Kidney tubule cell (primary cell): ENCODE results near the gene TRIM6.
"Not testable (repeated sequence)": the region's sequence is repeated elsewhere in the genome, so short reads cannot be mapped to it uniquely, and the experiment has no call there.

Source experiments
- DNase-seq: peaks from one replicate; pipeline ENCODE4 v3.0.0-alpha.2; 2018; ENCODE audit warnings: low spot score

Gene TRIM6

DNA sequence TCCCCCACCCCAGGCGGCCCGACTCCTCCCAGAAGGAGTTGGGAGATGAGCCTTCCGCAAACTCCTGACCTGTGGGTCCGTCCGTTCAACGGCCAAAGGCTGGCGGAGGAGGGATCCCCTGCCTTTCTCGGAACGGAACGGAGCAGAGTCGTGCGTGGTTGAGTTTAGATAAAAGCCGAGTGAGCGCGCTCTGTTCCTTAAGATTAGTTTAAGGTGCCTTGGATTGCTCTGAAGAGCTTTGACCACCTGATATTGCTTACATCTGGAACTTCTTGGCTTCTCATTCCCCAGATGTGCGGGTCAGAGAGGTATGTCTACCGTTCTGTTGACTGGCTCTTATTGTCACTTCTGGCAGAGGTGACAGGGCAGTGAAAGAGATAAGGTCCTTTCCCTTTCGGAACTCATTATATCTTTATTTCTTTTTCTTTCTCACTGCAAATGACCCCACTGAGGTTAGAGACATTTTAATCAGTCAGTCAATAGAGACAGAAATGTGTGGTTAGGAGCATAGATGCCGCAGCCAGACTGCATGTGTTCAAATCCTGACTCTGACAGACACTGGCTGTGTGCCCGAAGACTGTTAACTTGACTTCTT, at the start of gene TRIM6:
Gene TRIM6, plus strand, starts transcription at position 31 of the 595 bp plus-strand sequence. Its CDS starts 261 bp downstream, at position 292.
- DNase-seq = peak; percentile 77

GRCh38 chr11:5547982-5548381, 48.5 kb upstream of the TRIM6 start:
- no peak for DNase-seq

DNA sequence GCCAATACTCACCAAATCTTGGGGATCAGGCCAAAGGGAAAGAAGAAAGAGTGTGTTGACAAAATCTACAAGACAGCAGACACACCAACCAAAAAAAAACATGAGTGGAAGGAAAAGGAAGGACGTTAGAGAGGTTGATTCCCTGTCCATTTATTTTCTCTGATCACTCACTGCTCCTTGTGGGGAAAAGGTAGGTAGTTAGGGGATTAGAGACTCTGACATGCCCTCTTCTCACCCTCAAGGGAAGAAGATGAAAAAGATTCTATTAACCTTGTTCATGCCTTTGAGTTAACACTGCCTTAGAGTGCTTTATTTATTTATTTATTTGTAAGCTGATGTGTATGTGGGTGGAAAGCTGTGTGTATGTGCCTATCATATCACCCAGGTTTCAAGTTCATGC, 48.0 kb upstream of the TRIM6 start, which contains the start of gene OR52H1:
Gene OR52H1, minus strand, starts transcription at position 101 of the 400 bp plus-strand sequence. CDS start 3,035 bp downstream, outside the sequence.
- DNase-seq = no peak

DNA sequence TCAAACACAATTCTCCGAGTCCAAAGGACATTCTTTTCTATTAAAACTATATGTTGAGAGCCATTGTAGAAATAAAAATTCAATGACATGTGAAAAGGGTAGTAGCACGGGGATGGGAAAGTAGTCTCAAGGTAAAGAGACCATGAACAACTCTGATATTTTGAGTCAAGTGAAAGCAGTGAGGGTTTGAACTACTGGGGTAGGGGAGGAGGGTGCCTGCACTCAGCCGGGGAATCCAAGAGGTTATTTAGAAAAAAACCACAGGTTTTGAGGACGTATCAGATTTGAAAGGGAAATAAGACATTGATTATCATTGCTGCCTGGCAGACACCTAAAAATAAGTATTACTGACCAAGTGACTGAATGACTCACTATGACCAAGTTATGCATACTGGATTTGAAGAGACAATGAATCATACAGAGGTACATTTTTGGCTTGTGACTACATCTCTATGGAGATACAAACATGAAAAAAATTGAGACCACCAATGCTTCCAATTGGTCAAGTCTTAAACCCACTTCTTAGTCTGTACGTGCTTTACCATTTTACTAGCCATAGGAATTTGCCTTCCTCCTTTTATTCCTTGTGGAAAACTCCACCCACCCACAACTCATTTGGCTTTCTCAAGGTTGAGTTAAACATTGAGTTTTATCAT, 45.9 kb upstream of the TRIM6 start:
- peak; percentile 94 for DNase-seq

DNA sequence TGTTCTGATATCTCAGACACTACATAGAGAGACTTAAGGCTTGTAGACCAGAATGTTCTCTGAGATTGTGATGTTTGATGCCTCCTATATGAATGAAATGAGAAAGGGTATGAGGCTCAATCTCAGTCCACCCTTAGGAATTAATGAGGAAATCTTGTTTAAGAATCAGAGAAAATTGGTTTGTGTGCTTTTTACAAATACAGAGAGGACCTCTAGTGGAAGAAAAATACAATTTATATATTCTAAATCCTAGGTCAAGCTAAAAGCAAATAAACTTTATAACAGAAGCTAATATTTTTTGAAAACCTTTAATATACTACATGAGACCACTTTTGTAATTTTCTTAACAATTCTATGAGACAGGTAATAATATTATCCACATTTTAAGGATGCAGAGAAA, 43.1 kb upstream of the TRIM6 start:
- DNase-seq = no peak

DNA sequence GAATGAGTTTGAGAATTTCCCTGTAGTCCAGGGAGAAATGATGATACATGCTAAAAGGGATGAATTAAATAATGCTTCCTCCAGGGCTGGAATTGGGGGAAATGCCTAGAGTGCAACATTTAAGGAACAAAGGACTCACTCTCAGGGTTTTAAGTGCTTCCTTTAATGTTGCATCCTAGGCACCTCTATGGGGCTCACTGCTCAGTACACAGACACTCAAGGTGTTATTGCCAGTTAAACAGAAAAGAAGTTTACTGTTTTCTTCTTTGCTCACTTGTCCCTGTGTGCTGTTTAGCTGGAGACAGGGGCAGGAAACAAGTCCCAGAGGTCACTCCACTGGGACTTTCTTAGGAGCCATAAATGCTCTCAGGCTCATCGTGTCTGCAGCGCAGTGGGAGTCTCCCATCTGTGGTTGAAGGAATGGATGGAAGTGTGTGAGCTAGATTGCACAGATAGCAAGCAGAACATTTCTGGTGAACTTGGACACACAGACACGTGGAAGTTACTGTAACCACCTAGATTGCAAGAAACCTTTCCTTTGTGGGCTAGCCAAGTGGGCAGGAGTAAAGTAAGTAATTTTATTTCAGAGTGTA, 39.7 kb upstream of the TRIM6 start:
- DNase-seq = no peak

DNA sequence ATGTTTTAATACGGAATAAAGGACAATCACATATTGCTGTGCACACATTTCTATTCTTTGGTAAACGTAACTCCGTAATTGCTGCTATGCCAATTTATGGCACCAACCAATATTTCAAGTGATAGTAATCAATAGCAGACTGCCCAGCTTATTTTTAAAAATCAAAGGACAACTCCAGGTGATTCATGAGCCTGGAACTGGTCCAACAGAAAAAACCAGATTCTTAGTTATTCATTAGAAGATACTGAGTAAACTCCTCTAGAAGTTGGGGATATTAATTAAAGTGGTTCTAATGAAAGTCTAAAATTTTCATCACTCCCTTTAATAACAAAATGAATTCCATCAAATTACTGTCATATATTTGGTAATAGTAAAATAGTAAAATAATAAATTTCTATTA, 38.7 kb upstream of the TRIM6 start:
- DNase-seq = peak; percentile 55

DNA sequence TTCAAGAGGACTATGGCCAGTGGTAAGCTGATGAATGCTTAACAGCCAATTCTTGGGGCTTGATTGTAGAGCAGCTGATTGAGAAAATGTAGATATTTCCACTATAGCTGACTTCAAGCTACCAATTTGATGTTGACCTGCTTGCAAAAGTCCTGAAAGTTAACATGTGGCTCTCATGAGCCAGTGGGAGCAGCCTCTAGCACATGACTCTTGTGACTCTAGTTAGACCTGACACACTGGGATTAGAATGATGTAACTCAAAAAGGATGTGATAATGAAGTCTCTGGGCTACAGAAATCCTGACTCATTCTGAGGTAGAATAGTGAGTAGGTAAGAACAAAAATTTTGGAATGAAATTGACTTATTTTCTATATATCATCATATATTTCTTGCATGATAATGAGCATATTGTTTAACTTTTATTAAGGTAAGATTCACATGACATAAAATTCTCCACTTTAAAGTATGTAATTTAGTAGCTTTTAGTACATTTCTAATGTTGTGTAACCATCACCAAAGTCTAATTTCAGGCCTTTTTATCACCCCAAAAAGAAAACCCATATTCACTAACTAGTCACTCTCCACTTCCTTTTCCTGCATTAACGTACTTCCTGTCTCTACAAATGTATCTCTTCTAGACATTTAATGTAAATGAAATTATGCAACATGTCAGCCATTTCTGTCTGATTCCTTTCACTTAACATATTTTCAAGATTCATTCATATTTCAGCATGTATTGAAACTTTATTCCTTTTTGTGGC, 32.0 kb upstream of the TRIM6 start:
- DNase-seq = peak; percentile 86

DNA sequence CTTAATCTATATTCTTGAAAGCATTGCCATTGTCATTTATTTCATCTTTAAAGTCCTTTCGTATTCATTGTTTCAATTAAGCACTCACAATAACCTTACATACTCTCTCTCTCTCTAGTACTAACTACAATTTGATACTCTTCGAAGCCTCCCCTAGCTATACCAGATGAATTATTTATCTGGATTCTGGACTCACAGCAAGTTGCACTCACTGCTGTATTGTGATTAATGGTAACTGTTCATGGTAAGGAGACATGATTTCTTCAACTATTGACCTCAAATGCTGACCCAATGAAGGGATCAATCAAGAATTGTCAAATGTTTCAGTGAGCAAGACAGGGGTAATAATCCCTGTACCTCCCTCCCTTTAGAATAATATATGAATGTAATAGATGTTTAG, 21.8 kb upstream of the TRIM6 start:
- DNase-seq = no peak

DNA sequence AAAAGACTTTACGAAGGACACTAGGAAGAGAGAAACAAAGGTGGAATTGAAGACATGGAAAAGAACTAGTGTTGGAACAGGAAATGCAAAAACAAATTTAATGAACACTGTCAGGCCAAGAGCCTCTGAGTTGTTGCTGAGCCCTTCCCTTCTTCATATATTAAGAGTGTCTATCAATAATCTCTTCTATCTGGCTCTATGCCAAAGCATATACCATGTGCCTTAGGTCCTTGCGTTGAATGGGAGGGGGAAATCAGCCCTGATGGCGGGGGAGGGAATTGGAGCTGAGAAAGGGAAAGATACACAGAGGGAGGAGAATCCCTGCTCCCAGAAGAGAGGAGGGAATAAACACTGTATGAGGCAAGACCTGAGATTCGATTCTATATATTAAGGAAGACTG, 21.3 kb upstream of the TRIM6 start:
- DNase-seq = no peak

- no peak for DNase-seq
Measured at GRCh38 chr11:5577101-5577500, 19.3 kb upstream of the TRIM6 start.

GRCh38 chr11:5580577-5580976, 15.9 kb upstream of the TRIM6 start, which contains the start of gene OR52B6:
OR52B6 (plus strand) TSS chr11:5580877; CDS start chr11:5580877, 0 bp downstream.
- no peak for DNase-seq

GRCh38 chr11:5581014-5581413, 15.4 kb upstream of the TRIM6 start:
- no peak for DNase-seq

DNA sequence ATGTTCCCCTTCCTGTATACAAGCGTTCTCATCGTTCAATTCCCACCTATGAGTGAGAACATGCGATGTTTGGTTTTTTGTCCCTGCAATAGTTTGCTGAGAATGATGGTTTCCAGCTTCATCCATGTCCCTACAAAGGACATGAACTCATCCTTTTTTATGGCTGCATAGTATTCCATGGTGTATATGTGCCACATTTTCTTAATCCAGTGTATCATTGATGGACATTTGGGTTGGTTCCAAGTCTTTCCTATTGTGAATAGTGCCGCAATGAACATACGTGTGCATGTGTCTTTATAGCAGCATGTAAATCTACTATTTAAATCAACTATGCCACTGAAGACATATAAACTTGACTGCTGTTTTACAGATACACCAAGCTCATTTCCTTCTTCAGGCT, 12.0 kb upstream of the TRIM6 start:
- not testable (repeated sequence) for DNase-seq

DNA sequence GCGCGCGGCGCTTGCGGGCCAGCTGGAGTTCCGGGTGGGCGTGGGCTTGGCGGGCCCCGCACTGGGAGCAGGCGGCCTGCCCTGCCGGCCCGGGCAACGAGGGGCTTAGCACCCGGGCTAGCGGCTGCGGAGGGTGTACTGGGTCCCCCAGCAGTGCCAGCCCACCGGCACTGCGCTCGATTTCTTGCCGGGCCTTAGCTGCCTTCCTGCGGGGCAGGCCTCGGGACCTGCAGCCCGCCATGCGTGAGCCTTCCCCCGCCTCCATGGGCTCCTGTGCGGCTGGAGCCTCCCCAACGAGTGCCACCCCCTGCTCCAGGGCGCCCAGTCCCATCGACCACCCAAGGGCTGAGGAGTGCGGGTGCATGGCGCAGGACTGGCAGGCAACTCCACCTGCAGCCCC, 6.5 kb upstream of the TRIM6 start:
- DNase-seq = not testable (repeated sequence)

DNA sequence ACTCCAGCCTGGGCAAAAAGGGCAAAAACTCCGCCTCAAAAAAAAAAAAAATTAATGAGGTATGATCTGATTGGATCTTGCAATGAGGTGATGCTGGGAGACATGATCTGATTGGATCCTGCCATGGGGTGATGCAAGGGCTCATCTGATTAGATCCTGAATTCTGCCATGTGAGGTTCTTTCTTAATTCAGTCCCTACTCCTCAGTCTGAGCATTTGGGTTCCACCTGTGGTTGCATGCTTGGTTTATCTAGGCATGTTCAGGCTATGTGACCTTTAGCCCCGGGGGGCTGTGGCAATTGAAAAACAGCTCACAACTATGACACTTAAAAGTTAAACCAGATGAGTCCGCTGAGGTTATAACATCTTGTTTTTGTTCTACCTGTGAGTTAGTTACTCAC, 4.8 kb upstream of the TRIM6 start:
- peak; percentile 79 for DNase-seq

- DNase-seq = no peak
Measured at GRCh38 chr11:5592615-5593014, 3.8 kb upstream of the TRIM6 start.

- no peak for DNase-seq
Measured at GRCh38 chr11:5593146-5593545, 3.3 kb upstream of the TRIM6 start.

DNA sequence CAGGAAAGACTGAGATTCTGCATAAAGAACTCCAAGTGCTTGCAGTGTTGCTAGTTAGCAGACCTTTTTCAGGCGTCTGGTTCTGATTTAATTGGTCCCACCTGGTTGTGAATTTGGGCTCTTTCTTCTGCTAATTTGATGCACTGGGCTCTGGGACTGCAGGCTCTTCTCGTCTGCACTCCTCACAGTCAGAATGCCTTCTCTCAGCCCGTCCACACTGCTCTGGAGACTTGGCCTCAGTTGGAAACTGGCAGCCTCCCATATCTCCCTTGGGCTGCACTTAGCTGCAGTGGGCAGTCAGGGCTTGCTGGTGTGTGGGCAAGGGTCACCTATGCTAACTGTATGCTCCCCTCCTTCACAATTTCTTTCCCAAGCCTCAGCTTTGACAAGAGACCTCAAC, 1.5 kb downstream of the TRIM6 start:
- no peak for DNase-seq

DNA sequence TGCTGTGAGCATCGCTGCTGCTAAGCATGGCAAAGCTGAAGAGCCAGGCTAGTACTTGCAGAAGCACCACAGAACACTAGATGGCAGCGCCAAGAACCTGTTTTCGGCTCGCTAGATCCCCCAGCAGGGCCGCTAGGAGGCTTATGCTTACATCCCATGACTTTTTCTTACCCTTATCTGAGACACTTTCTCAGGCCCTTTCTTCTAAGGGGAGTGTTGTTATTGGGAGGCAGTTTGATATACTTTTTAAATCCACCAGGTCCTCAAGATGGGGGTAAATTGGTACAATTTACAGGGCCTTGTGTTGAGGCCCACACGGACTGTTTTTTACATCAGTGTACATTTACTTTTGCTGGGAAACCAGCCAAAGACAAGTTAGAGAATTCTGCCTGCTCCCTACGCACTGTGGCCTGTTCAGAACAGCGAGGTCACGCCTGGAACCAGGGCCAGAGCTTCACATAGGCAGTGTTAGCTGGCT, 4.0 kb downstream of the TRIM6 start:
- peak; percentile 88 for DNase-seq

- DNase-seq = peak; percentile 59
Measured at GRCh38 chr11:5602791-5603190, 6.4 kb downstream of the TRIM6 start.

GRCh38 chr11:5603326-5603725, 6.9 kb downstream of the TRIM6 start:
- DNase-seq = no peak
